ENCODE data around the gene ABL2.

The ABL2 gene

DNA sequence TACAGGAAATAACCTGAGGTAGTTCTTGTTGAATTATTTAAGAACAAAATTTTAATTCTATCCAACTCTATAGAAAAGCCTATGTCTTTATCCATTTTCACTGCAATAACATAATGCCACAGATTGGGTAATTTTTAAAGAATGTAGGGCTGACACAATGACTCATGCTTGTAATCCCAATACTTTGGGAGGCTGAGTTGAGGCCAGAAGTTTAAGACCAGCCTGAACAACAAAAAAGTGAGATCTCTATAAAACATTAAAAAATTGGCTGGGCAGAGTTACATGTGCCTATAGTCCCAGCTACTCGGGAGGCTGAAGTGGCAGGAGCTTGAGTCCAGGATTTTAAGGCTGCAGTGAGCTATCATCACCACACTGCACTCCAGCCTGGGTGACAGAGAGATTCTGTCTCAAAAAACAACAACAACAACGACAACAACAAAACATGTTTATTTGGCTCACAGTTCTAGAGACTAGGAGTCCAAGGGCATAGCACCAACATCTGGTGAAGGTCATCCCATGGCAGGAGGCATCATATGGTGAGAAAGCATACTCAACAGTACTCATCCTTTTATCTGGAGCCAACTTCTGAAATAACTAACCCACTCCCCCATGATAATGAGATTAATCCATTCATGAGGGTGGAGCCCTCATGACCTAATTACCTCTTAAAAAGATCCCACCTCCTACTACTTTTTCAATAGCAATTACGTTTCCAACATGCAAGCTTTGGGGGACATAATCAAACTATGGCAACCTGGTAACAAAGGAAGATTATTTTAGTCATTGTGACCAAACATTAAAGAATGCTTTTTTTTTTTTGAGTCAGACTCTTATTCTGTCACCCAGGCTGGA lies 59.6 kb downstream of the ABL2 start:
- TF ChIP-seq, protein P1, sequence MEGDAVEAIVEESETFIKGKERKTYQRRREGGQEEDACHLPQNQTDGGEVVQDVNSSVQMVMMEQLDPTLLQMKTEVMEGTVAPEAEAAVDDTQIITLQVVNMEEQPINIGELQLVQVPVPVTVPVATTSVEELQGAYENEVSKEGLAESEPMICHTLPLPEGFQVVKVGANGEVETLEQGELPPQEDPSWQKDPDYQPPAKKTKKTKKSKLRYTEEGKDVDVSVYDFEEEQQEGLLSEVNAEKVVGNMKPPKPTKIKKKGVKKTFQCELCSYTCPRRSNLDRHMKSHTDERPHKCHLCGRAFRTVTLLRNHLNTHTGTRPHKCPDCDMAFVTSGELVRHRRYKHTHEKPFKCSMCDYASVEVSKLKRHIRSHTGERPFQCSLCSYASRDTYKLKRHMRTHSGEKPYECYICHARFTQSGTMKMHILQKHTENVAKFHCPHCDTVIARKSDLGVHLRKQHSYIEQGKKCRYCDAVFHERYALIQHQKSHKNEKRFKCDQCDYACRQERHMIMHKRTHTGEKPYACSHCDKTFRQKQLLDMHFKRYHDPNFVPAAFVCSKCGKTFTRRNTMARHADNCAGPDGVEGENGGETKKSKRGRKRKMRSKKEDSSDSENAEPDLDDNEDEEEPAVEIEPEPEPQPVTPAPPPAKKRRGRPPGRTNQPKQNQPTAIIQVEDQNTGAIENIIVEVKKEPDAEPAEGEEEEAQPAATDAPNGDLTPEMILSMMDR (IDR thresholded peaks at IDR 0.05; ENCODE audit: low read length, missing control alignments) = no peak
- peak; percentile 87 for DNase-seq (ENCODE audit: low read depth)
- H3K4me3 ChIP-seq (replicated peaks; ENCODE audit: low read depth, low read length) = no peak overlapping the region

DNA sequence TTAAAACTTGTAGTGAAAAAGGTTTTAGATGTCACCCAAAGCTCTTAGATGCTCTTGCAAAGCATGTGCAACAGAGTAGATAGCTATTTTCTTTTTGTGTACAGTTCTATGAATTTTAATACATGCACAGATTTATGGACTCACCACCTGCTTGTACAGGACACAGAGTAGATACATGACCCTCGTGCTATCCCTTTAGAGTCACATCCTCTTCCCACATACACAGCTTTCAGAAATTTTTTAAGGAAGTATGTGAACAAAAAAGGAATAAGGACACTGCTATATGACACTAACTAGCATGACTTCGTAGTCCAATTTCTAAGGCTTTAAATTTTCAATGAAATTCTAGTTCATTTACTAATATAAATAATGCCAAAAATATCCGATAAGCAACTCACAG lies 60.9 kb downstream of the ABL2 start:
- DNase-seq (ENCODE audit: low read depth) = no peak
- H3K4me3 ChIP-seq (replicated peaks; ENCODE audit: low read depth, low read length) = no peak overlapping the region
- TF ChIP-seq, protein P1 (IDR thresholded peaks at IDR 0.05; ENCODE audit: low read length, missing control alignments) = no peak

DNA sequence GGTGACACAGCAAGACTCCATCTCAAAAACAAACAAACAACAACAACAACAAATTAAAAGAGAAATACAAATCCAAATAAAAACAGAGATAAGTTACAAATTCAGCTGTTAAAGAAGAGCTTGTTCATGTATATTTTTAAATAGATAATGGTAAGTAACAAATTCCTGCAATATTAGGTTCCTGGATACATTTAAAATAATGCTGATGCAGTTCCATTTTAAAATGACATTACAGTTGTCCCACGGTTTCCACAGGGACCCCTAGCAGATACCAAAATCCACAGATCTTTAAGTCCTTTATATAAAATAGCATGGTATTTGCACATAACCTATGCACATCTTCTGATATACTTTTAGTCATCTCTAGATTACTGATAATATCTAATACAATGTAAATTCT lies 61.5 kb downstream of the ABL2 start:
- no peak for DNase-seq (ENCODE audit: low read depth)
- TF ChIP-seq, protein P1 (IDR thresholded peaks at IDR 0.05; ENCODE audit: low read length, missing control alignments) = no peak
- no peak overlapping the region for H3K4me3 ChIP-seq (replicated peaks; ENCODE audit: low read depth, low read length)

DNA sequence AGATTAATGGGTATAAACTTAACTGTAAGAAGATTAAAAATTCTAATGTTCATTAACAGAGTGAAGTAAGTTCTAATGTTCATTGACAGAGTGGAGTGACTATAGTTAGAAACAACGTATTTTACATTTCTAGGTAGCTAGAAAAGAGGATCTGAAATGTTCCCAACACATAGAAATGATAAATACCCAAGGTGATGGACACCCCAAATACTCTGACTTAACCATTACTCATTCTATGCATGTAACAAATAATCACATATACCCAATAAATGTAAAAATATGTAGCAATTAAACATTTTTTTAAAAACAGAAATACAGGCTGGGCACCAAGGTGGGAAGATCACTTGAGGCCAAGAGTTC lies 62.1 kb downstream of the ABL2 start:
- no peak overlapping the region for H3K4me3 ChIP-seq (replicated peaks; ENCODE audit: low read depth, low read length)
- TF ChIP-seq, protein P1 (IDR thresholded peaks at IDR 0.05; ENCODE audit: low read length, missing control alignments) = no peak
- DNase-seq (ENCODE audit: low read depth) = no peak

DNA sequence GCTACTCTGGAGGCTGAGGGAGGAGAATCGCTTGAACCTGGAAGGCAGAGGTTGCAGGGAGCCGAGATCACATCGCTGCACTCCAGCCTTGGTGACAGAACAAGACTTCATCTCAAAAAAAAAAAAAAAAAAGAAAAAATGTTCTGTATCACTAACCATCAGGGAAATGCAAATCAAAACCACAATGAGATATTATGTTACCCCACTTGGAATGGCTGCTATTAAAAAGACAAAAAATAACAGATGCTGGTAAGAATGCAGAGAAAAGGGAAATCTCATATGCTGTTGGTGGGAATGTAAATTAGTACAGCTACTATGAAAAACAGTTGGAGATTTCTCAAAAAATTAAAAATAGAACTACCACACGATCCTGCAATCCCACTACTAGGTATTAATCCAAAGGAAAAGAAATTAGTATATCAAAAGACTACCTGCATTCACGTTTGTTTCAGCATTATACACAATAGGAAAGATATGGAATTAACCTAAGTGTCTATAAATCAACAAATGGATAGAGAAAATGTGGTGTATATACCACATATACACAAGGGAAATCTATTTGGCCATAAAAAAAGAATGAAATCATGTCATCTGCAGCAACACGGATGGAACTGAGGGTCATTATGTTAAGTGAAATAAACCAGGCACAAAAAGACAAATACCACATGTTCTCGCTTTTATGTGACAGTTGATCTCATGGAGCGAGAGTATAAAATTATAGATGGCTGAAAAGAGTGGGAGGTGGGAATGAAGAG lies 62.6 kb downstream of the ABL2 start:
- TF ChIP-seq, protein P1 (IDR thresholded peaks at IDR 0.05; ENCODE audit: low read length, missing control alignments) = no peak
- H3K4me3 ChIP-seq (replicated peaks; ENCODE audit: low read depth, low read length) = no peak overlapping the region
- DNase-seq (ENCODE audit: low read depth) = no peak

DNA sequence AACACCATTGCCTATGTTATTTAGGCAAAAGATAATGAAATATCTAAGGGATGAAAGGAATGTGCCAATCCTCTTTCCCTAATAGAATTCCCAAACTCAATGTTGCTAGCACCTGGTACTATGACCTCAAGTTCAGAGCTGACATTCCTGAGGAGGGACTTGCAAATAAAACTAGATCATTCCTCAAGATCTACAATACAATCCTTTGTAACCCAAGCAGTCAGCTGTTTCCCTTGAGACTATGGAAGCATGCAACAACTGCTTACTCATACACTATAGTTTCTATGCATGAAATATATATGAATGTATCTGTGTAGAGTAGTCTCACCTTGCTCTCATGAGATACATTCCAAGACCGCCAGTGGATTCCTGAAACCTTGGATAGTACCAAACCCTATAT lies 65.0 kb downstream of the ABL2 start:
- TF ChIP-seq, protein P1 (IDR thresholded peaks at IDR 0.05; ENCODE audit: low read length, missing control alignments) = no peak
- peak; percentile 72 for DNase-seq (ENCODE audit: low read depth)
- H3K4me3 ChIP-seq (replicated peaks; ENCODE audit: low read depth, low read length) = no peak overlapping the region

Measured in fibroblast of pulmonary artery (primary cell).